ENCODE measurements around the gene WDR35.

- TF ChIP-seq MAX (IDR thresholded peaks at IDR 0.05) (no peak), CTCF (IDR thresholded peaks at IDR 0.05; ENCODE audit: low read depth, low read length, missing input control) (no peak), RXRA (IDR thresholded peaks at IDR 0.05) (no peak), RAD21 (IDR thresholded peaks at IDR 0.05) (no peak), REST (IDR thresholded peaks at IDR 0.05) (no peak), YY1 (IDR thresholded peaks at IDR 0.05) (no peak)
These were observed 2.0 kb downstream of the WDR35 start for GRCh38 chr2:19987936-19988335.
